Lung (tissue), 12 donors: Measurements from ENCODE around the gene TBCD. TPM values are rescaled to one million over a fixed set of nuclear protein-coding genes. Genes with fewer than 3 reads are reported as not detected.

Experiments
- ATAC-seq: fragments of 200-7000 bp; cut with Tn5 transposase; one replicate; pipeline ENCODE4 v1.9.1; 2020; ENCODE audit warnings: moderate number of reproducible peaks; ENCODE audit not compliant: insufficient read depth, low FRiP score
- DNase-seq, 3 donors: peaks; one replicate each; pipeline ENCODE4 v3.0.0-alpha.2; 2013 to 2017
- H3K27ac ChIP-seq, 2 donors: one replicate each; pipeline ENCODE4 v1.5.1; 2013; ENCODE audit warnings: mild to moderate bottlenecking in 2 of 2, moderate library complexity in 2 of 2, control low read depth in 1 of 2, inconsistent platforms in 1 of 2, low read depth in 1 of 2, low read length in 1 of 2
- H3K27me3 ChIP-seq, 3 donors: one replicate each; pipeline ENCODE4 v1.5.1; 2013; ENCODE audit warnings: low read length in 2 of 3; ENCODE audit not compliant: control insufficient read depth in 3 of 3, insufficient read depth in 3 of 3
- H3K36me3 ChIP-seq, 4 donors: one replicate each; pipeline ENCODE4 v1.5.1; 2013; ENCODE audit warnings: low read length in 4 of 4, mild to moderate bottlenecking in 1 of 4, moderate library complexity in 1 of 4; ENCODE audit not compliant: control insufficient read depth in 4 of 4, insufficient read depth in 4 of 4
- H3K4me1 ChIP-seq, 5 donors: one replicate each; pipeline ENCODE4 v1.5.1; 2013; ENCODE audit warnings: low read length in 5 of 5, mild to moderate bottlenecking in 2 of 5, moderate library complexity in 1 of 5; ENCODE audit not compliant: control insufficient read depth in 5 of 5, insufficient read depth in 5 of 5
- H3K4me3 ChIP-seq: one replicate; pipeline ENCODE4 v1.5.1; 2013; ENCODE audit warnings: mild to moderate bottlenecking, control low read depth, moderate library complexity
- H3K9ac ChIP-seq, 2 donors: one replicate each; pipeline ENCODE4 v1.5.1; 2013; ENCODE audit warnings: low read length in 2 of 2, control low read depth in 1 of 2; ENCODE audit not compliant: insufficient read depth in 1 of 2
- H3K9me3 ChIP-seq, 4 donors: one replicate each; pipeline ENCODE4 v1.5.1; 2013; ENCODE audit warnings: low read length in 3 of 4, mild to moderate bottlenecking in 1 of 4, moderate library complexity in 1 of 4; ENCODE audit not compliant: control insufficient read depth in 4 of 4, insufficient read depth in 3 of 4
- CTCF ChIP-seq: IDR thresholded peaks from 2 replicates; pipeline ENCODE4 v1.5.1; 2012; ENCODE audit warnings: mild to moderate bottlenecking; ENCODE audit errors: control extremely low read depth, extremely low read depth
- WGBS, 2 donors: extraction: QIAGEN DNeasy Blood & Tissue Kit; methylation state at CpG; one replicate each; pipeline ENCODE4 v1.1.7; 2013; 5-methylcytosine and 5-hydroxymethylcytosine counted together
- polyA plus RNA-seq, 2 donors: library from polyadenylated mRNA; stranded (reverse); fragments of 200-250 nt; gene quantifications; one replicate each; pipeline ENCODE4 v1.2.1, GENCODE V29; 2013
- total RNA-seq, 2 donors: library from RNA; depleted of rRNA in 1 of 2; stranded (reverse); fragments of >200 nt in 1 of 2; gene quantifications; one replicate each; pipeline ENCODE4 v1.2.1, GENCODE V29; 2014 to 2021
- donor health status: control.
- donor health status: control.
- donor health status: Bipolar disorder and iron deficiency.
- donor health status: healthy.
- donor health status: DM: yes; HTN: yes; CAD: no.

TBCD gene
- total and polyA plus RNA-seq, 4 donors: 57.6 to 119 (median 90.3) TPM

DNA sequence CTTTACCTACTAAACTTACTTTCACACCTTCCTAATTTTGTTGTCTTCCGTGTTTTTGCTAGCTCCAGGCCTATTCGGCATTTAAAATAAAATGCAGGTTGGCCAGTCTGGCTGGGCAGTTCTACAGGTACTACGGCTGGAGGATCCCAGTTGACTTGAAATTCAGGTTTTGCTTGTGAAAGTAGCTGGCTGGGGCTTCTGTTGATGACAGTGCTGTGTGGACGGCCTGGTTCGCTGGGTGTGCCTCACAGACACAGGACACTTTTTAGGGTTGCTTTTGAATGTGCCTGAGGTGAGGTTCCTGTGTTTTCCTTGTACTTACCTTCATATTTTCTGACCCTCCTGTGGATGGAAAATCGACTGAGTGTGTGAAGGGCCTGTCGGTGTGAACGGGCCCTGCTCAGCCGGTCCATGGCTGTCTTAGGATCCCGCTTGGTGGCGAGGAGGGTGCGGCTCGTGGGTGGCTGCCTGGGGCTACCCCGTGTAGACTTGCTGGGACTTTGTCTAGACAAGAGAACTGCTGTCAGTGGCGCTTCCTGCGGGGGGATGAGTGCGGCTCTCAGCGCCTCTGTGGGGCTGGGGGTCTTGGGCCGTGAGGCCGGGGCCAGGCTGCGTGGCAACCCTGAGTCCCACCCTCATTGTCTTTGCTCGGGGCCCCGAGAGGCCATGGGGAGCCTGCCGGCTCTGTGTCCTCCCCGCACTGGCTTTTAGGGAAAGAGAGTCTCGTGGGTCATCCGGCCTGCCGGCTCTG is 106.7 kb downstream of the TBCD start:
- DNase-seq: peak; percentile 53 to 76 (median 59)
- Histone ChIP-seq H3K27ac (peak overlapping the region in 1 of 2 donors; percentile 60), H3K9ac (no peak overlapping the region)

GRCh38 chr17:82859431-82860403 is 107.9 kb downstream of the TBCD start:
- DNase-seq: peak in 2 of 3 donors; percentile 40 to 51
- no peak for TF ChIP-seq CTCF
- peak; percentile 60 for ATAC-seq
- Histone ChIP-seq H3K4me3 (no peak overlapping the region), H3K4me1 (peaks cover 0 to 22% (median 11%) of the 10 kb centered on the region in 5 donors), H3K9me3 (no peaks in the 10 kb centered on the region), H3K27me3 (no peaks in the 10 kb centered on the region), H3K36me3 (peaks cover 0 to under 1% (median 0%) of the 10 kb centered on the region in 4 donors), H3K9ac (peak overlapping the region; percentile 8 to 28), H3K27ac (peak overlapping the region in 1 of 2 donors; percentile 77)
- 49 to 58% methylated on average over 23 of the region's 23 CpGs for WGBS, 2 donors

More for the DNA sequence above, 106.7 kb downstream of the TBCD start:
- Histone ChIP-seq H3K4me1 (peaks cover 0 to 22% (median 11%) of the 10 kb centered on the region in 5 donors), H3K4me3 (no peak overlapping the region), H3K36me3 (peaks cover 0 to 5% (median 1%) of the 10 kb centered on the region in 4 donors), H3K9me3 (no peaks in the 10 kb centered on the region), H3K27me3 (no peaks in the 10 kb centered on the region)
- no peak for TF ChIP-seq CTCF
- ATAC-seq: no peak
- 82 to 89% methylated on average over 28 of the region's 28 CpGs for WGBS, 2 donors

- WGBS, 2 donors: 92 to 93% methylated on average over 42 of the region's 42 CpGs
- H3K36me3 ChIP-seq: no peaks in the 10 kb centered on the region
- H3K4me3 ChIP-seq: no peak overlapping the region
- ATAC-seq (no peak), DNase-seq (peak in 1 of 3 donors; percentile 6)
- peaks cover 0 to 22% (median 11%) of the 10 kb centered on the region in 5 donors for H3K4me1 ChIP-seq
- H3K9me3 ChIP-seq: no peaks in the 10 kb centered on the region
- no peak overlapping the region for H3K9ac ChIP-seq
- no peak for TF ChIP-seq CTCF
- no peaks in the 10 kb centered on the region for H3K27me3 ChIP-seq
- H3K27ac ChIP-seq: peak overlapping the region in 1 of 2 donors; percentile 77
Measured at GRCh38 chr17:82860606-82861392, 108.9 kb downstream of the TBCD start.
